ENCODE results near the gene ZNF182.

DNA sequence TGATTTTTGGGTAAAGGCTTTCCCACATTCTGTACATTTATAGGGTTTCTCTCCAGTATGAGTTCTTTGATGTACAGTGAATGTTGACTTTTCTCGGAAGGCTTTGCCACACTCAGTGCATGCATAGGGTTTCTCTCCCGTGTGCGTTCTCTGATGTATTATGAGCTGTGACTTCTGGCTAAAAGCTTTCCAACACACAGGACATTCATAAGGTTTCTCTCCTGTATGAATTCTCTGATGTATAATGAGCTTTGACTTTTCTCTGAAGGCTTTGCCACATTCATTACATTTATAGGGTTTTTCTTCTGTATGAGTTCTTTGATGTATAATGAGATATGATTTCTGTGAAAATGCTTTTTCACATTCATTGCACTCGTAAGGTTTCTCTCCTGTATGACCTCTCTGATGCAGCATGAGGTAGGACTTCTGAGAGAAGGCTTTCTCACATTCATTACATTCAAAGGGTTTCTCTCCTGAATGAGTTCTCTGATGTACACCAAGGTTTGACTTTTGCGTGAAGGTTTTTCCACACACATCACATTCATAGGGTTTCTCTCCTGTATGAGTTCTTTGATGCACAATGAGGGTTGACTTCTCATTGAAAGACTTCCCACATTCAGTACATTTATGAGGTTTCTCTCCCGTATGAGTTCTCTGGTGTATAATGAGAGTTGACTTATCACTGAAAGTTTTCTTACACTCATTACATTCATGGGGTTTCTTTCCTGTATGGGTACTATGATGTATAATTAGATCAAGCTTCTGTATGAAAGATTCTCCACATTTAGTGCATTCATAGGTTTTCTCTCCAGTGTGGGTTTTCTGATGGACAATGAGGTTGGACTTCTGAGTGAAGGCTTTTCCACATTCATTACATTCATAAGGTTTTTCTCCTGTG, 27.3 kb downstream of the ZNF182 start:
- TF ChIP-seq CTCF (IDR thresholded peaks at IDR 0.05) (no peak), ZNF317 (CRISPR knock-in tag; IDR thresholded peaks at IDR 0.05; ENCODE audit: borderline replicate concordance, low read depth) (no peak), NR3C1 (CRISPR knock-in tag; conservative IDR thresholded peaks at IDR 0.05; ENCODE audit: low read depth) (no peak), TP53 (CRISPR knock-in tag; IDR thresholded peaks at IDR 0.05) (no peak)
- TF ChIP-seq, protein P1, sequence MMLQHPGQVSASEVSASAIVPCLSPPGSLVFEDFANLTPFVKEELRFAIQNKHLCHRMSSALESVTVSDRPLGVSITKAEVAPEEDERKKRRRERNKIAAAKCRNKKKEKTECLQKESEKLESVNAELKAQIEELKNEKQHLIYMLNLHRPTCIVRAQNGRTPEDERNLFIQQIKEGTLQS (CRISPR knock-in tag; conservative IDR thresholded peaks at IDR 0.05) = no peak
